ENCODE measurements around the gene DMRTB1.

The DMRTB1 gene

DNA sequence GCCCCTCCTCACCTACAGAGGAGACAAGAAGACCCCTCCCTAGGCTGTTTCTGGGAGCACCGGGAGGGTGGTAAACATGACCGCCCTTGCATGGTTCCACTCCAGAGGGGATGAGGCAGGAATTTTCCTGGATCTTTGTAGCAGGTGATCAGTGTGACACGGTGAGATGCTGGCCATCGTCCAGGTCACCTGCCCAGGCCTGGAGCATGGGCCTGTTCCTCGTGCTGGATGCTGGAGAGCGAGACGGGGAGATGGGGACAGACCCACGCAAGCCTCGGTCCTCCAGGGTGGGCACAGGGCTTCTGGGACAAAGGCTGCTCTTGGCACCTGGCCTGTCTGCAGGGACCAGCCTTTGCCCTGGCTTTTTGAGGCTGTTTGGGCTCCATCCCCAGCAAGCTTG is 46.2 kb downstream of the DMRTB1 start:
- Histone ChIP-seq H3K9me3 (ENCODE audit: severe bottlenecking) (no peaks in the 10 kb centered on the region), H3K4me3 (ENCODE audit: low read depth, low read length) (no peak overlapping the region), H3K27me3 (ENCODE audit: insufficient read depth, low read depth, severe bottlenecking) (no peaks in the 10 kb centered on the region), H3K36me3 (no peaks in the 10 kb centered on the region), H3K27ac (no peak overlapping the region)
- TF ChIP-seq, protein P1, sequence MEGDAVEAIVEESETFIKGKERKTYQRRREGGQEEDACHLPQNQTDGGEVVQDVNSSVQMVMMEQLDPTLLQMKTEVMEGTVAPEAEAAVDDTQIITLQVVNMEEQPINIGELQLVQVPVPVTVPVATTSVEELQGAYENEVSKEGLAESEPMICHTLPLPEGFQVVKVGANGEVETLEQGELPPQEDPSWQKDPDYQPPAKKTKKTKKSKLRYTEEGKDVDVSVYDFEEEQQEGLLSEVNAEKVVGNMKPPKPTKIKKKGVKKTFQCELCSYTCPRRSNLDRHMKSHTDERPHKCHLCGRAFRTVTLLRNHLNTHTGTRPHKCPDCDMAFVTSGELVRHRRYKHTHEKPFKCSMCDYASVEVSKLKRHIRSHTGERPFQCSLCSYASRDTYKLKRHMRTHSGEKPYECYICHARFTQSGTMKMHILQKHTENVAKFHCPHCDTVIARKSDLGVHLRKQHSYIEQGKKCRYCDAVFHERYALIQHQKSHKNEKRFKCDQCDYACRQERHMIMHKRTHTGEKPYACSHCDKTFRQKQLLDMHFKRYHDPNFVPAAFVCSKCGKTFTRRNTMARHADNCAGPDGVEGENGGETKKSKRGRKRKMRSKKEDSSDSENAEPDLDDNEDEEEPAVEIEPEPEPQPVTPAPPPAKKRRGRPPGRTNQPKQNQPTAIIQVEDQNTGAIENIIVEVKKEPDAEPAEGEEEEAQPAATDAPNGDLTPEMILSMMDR (IDR thresholded peaks at IDR 0.05; ENCODE audit: low read depth, low read length), result no peak
- no peak for DNase-seq

DNA sequence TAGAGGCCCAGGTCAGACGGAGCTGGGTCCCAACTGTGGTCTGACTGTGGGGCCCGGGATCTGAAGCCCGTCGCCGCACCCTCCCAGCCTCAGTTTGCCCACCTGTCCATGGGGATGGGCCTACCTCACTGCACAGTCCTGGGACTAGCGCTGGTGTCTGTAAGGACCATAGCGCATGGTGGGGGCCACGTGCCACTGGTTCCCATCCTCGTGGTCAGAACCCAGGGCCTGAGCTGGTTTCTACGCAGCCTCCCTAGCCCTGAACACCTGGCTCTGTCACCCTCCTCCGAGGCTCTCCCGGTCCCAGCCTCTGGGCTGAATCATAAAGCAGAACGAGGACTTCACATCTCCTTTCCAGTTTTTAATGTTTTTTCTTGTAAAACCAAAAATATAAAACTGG is 46.7 kb downstream of the DMRTB1 start:
- Histone ChIP-seq H3K27ac (no peak overlapping the region), H3K4me3 (ENCODE audit: low read depth, low read length) (no peak overlapping the region), H3K36me3 (no peaks in the 10 kb centered on the region), H3K27me3 (ENCODE audit: insufficient read depth, low read depth, severe bottlenecking) (no peaks in the 10 kb centered on the region), H3K9me3 (ENCODE audit: severe bottlenecking) (no peaks in the 10 kb centered on the region)
- no peak for DNase-seq
- TF ChIP-seq, protein P1 (IDR thresholded peaks at IDR 0.05; ENCODE audit: low read depth, low read length), result no peak

DNA sequence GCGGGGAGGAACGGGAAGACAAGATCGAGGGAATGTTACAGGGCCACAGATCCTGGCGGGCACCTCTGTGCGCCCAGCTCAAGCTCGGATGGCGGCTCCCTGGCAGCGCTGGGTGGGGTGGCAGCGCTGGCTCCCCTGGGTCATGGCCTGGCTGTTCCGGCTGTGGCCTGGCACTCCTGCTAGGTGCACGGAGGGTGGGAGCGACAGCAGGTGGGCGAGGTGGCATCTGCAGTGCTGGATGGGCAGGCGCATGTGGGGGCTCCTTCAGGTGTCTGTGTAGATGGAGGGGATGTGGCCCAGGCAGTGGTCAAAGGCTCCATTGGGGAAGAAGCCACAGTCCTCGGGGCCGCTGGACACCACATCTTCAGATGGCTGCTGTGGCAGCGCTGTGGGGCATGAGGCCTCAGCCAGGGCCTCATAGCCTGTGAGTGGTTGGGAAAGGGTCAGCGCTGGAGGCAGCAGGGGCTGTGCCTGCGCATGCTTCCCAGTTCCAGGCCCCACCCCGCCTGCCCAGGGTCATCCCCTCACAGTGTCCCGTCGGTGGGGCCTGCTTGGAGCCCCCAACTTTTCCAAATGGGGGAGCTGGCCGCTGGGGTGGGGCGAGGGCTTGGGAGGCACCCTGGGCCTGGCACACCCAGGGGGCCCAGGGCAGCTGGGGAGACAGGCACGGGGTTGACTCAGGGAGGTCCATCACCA is 47.3 kb downstream of the DMRTB1 start:
- Histone ChIP-seq H3K9me3 (ENCODE audit: severe bottlenecking) (no peaks in the 10 kb centered on the region), H3K27ac (no peak overlapping the region), H3K36me3 (no peaks in the 10 kb centered on the region), H3K27me3 (ENCODE audit: insufficient read depth, low read depth, severe bottlenecking) (no peaks in the 10 kb centered on the region), H3K4me3 (ENCODE audit: low read depth, low read length) (no peak overlapping the region)
- no peak for DNase-seq
- TF ChIP-seq, protein P1 (IDR thresholded peaks at IDR 0.05; ENCODE audit: low read depth, low read length), result no peak

DNA sequence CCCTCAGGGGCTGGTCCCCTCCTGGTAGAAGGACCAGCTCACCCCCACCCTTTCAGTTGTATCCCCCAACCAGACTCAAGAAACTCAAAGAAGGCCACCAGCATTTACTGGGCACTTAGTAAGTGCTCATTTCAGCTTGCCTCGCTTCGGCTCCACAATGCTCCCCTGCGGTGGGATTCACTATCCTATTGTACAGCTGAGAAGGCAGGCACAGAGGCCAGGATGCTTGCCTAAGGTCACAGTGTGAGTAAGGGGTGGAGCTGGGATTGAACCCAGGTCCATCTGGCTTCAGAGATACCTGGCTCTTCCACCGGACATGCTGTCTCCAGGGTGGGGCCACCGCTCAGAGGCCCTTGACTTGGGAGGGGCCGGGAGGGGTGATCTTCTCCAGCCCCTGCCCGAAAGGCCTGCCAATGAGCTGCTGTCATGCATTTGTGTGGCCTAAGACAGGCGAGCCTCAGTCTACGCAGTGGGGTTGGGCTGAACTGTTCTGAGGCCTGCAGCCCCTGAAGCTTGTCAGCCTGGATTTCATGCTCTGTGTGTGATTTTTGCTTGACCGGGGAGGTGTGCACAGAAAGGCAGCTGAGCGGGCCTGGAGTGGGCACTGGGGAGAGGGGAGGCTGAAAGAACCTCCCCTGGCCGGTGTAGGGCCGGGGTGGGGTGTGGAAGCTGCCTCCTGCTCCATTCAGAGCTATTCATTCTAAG is 48.1 kb downstream of the DMRTB1 start:
- TF ChIP-seq, protein P1 (IDR thresholded peaks at IDR 0.05; ENCODE audit: low read depth, low read length), result no peak
- Histone ChIP-seq H3K27me3 (ENCODE audit: insufficient read depth, low read depth, severe bottlenecking) (no peaks in the 10 kb centered on the region), H3K27ac (no peak overlapping the region; the same call in 1 of the 2 replicates), H3K36me3 (no peaks in the 10 kb centered on the region), H3K9me3 (ENCODE audit: severe bottlenecking) (no peaks in the 10 kb centered on the region), H3K4me3 (ENCODE audit: low read depth, low read length) (no peak overlapping the region)
- DNase-seq, result no peak

DNA sequence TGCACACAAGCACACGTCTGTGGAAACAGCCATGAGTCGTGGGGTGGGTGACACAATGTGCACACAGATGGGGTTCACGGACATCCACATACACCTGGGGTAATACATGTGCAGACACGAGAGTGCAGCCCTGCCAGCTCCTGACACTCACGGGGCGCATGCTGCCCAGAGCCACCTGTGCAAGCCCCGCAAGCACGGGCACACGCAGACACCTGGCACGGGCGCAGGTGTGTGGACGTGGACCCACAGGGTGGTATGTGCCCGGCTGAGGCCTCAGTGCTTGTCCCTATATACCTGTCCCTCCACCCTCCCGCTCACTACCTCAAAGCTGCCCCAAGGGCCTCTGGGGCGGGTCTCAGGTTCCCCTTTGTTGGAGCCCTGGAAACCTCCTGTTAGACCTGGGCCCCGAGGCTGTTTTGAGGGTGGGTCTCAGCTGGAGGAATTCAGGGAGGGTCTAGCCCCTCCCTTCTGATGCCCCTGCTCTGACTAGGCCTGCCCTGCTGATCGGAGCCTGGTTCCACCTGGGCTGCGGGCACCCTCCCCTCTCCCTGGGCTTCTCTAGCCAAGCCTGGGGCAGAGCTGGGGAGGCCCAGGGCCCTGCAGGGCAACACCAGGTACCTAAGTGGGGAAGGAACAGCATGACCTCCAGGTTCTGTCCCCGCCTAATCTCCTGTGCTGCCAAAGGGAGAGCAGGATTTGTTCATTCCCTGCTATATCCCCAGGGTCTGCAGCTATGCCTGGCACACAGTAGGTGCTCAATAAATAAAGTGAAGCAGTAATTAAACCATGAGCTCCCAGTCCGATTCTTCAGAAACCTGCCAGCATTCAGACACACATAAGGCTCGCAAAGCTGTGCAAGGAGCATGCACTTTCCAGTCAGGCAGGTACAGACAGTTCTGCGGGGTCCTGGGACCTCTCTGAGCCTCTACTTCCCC is 49.1 kb downstream of the DMRTB1 start:
- TF ChIP-seq, protein P1 (IDR thresholded peaks at IDR 0.05; ENCODE audit: low read depth, low read length), result no peak
- H3K4me3 ChIP-seq (ENCODE audit: low read depth, low read length), result no peak overlapping the region
- no peak for DNase-seq
- no peak overlapping the region for H3K27ac ChIP-seq
- H3K9me3 ChIP-seq (ENCODE audit: severe bottlenecking), result no peaks in the 10 kb centered on the region
- no peaks in the 10 kb centered on the region for H3K27me3 ChIP-seq (ENCODE audit: insufficient read depth, low read depth, severe bottlenecking)
- H3K36me3 ChIP-seq, result no peaks in the 10 kb centered on the region
